Ishikawa (cell line): ENCODE data around the gene DSTYK.

Experiments used
- CEBPB ChIP-seq: IDR thresholded peaks from 2 replicates; pipeline ENCODE4 v1.6.1; 2012
- CREB1 ChIP-seq: IDR thresholded peaks from 2 replicates; pipeline ENCODE4 v1.6.1; 2012; ENCODE audit warnings: low read depth
- EGR1 ChIP-seq: IDR thresholded peaks from 2 replicates; pipeline ENCODE4 v1.6.1; 2012
- EP300 ChIP-seq: IDR thresholded peaks from 2 replicates; pipeline ENCODE4 v1.6.1; 2012; ENCODE audit warnings: borderline replicate concordance
- FOXM1 ChIP-seq: IDR thresholded peaks from 2 replicates; pipeline ENCODE4 v1.6.1; 2012; ENCODE audit warnings: low read depth, borderline replicate concordance
- MAX ChIP-seq: IDR thresholded peaks from 2 replicates; pipeline ENCODE4 v1.6.1; 2012
- NFIC ChIP-seq: IDR thresholded peaks from 2 replicates; pipeline ENCODE4 v1.6.1; 2012
- RAD21 ChIP-seq: IDR thresholded peaks from 2 replicates; pipeline ENCODE4 v1.6.1; 2012; ENCODE audit warnings: low read depth
- REST ChIP-seq: IDR thresholded peaks from 2 replicates; pipeline ENCODE4 v1.6.1; 2012; ENCODE audit warnings: low read depth, mild to moderate bottlenecking
- TAF1 ChIP-seq: IDR thresholded peaks from 2 replicates; pipeline ENCODE4 v1.6.1; 2012; ENCODE audit warnings: low read depth, mild to moderate bottlenecking
- TCF12 ChIP-seq: IDR thresholded peaks from 2 replicates; pipeline ENCODE4 v1.6.1; 2012; ENCODE audit warnings: low read depth
- TEAD4 ChIP-seq: IDR thresholded peaks from 2 replicates; pipeline ENCODE4 v1.6.1; 2012
- USF1 ChIP-seq: IDR thresholded peaks from 2 replicates; pipeline ENCODE4 v1.6.1; 2012
- YY1 ChIP-seq: IDR thresholded peaks from 2 replicates; pipeline ENCODE4 v1.6.1; 2012; ENCODE audit warnings: low read depth
- ZBTB7A ChIP-seq: IDR thresholded peaks from 2 replicates; pipeline ENCODE4 v1.6.1; 2012; ENCODE audit warnings: low read depth

DSTYK gene

GRCh38 chr1:205243350-205244191 lies 32.1 kb upstream of the DSTYK start:
- TF ChIP-seq EGR1, result no peak
- TF ChIP-seq REST, result peak; percentile 57; the same call in 1 of the 2 replicates

- TF ChIP-seq YY1 (no peak), CEBPB (no peak)
Observed at GRCh38 chr1:205241366-205242030, 30.0 kb upstream of the DSTYK start.

- TF ChIP-seq CREB1, result no peak
- no peak for TF ChIP-seq YY1
- no peak for TF ChIP-seq EP300
- TF ChIP-seq EGR1, result no peak
Observed at GRCh38 chr1:205240569-205240968, 29.1 kb upstream of the DSTYK start.

- TF ChIP-seq TCF12 (no peak), RAD21 (no peak), REST (no peak), MAX (no peak), ZBTB7A (no peak), FOXM1 (no peak), USF1 (no peak), NFIC (no peak), TAF1 (no peak), EP300 (no peak), TEAD4 (no peak), CEBPB (no peak), EGR1 (no peak), YY1 (no peak), CREB1 (no peak)
Observed at GRCh38 chr1:205240118-205240517, 28.6 kb upstream of the DSTYK start.

- TF ChIP-seq EP300, result no peak
Observed at GRCh38 chr1:205239078-205239477, 27.6 kb upstream of the DSTYK start.

- TF ChIP-seq EP300 (no peak), MAX (no peak), TAF1 (no peak), TCF12 (no peak), CREB1 (no peak), RAD21 (no peak), FOXM1 (no peak), REST (no peak), NFIC (no peak), YY1 (no peak)
Observed at GRCh38 chr1:205237526-205238484, 26.3 kb upstream of the DSTYK start.
